ENCODE measurements around the gene ADORA1.
A peak's percentile ranks its signal among the peaks of the same experiment; 100 is the strongest.

ADORA1 gene

GRCh38 chr1:203175237-203175826, 47.8 kb downstream of the ADORA1 start, which contains the start of gene MYBPH:
TSS of gene MYBPH (minus strand) at chr1:203175826. CDS start at chr1:203175755, 71 bp downstream.
- intact Hi-C loops (cut with DNase I), result no loop called here
- peak in 2 of 42 donors; percentile 11 to 14 for DNase-seq

DNA sequence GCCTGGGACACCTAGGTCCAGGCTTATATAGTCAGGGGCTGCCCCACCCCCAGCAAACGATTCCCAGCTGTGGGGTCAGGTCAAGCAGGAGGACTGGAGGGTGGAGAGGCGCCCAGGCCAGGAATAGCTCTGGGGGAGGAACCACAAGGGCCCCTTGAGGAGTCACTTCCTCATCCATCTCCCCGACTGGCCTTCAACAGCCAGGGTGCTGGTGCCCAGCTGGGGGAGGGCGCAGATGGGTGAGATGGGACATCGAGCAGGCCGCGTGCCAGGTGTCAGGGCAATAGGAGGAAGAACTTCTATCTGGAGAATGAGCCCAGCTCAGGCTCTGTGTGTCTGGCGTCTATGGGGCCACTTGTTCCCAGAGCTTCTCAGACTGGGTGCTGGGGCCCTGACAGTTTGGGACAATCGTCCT, 48.3 kb downstream of the ADORA1 start:
- peak in 29 of 42 donors; percentile 31 to 79 (median 55) for DNase-seq
- intact Hi-C loops (cut with DNase I), result no loop called here

DNA sequence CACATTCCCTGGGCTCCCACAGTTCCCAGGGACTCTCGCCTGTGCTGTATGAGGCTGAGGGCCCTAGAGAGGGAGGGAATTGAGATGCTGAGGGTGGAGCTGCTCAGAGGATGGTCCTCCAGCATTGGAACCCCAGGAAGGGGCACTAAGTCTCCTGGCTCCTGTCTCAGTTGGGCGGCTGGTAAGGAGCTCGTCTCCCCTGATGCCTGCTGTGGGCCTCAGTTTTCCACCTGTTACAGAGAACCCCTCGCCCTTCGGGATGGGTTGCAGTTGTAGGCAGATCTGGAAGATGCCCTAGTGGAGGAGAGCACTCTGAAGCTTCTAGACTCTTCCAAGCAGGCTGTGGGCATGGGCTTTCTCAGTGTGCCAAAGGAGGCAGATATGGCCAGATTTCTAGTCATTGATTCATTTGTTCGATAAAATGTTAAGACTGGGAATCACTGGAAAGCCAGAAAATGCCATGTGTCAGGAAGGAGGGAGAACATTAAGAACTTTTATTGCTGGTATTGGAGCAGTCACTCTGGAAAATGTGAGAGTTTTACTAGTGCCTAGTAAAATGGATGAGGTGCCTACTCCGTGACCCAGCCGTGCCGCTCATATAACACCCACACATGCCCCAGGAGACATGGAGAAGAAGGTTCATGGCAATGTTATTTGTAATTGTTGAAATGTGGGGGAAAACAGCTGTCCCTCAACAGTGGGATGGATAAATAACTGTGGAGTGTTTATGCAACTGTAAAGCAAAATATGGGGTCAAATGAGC, 48.9 kb downstream of the ADORA1 start:
- peak in 3 of 42 donors; percentile 3 to 56 (median 5) for DNase-seq
- intact Hi-C loops (cut with DNase I), result no loop called here

GRCh38 chr1:203177036-203177405, 49.5 kb downstream of the ADORA1 start:
- DNase-seq, result no peak
- intact Hi-C loops (cut with DNase I), result no loop called here

- peak in 1 of 42 donors; percentile 69 for DNase-seq
- intact Hi-C loops (cut with DNase I), result no loop called here
These were observed 50.0 kb downstream of the ADORA1 start for GRCh38 chr1:203177470-203178039.

GRCh38 chr1:203178083-203178482, 50.6 kb downstream of the ADORA1 start:
- intact Hi-C loops (cut with DNase I), result no loop called here
- no peak for DNase-seq

DNA sequence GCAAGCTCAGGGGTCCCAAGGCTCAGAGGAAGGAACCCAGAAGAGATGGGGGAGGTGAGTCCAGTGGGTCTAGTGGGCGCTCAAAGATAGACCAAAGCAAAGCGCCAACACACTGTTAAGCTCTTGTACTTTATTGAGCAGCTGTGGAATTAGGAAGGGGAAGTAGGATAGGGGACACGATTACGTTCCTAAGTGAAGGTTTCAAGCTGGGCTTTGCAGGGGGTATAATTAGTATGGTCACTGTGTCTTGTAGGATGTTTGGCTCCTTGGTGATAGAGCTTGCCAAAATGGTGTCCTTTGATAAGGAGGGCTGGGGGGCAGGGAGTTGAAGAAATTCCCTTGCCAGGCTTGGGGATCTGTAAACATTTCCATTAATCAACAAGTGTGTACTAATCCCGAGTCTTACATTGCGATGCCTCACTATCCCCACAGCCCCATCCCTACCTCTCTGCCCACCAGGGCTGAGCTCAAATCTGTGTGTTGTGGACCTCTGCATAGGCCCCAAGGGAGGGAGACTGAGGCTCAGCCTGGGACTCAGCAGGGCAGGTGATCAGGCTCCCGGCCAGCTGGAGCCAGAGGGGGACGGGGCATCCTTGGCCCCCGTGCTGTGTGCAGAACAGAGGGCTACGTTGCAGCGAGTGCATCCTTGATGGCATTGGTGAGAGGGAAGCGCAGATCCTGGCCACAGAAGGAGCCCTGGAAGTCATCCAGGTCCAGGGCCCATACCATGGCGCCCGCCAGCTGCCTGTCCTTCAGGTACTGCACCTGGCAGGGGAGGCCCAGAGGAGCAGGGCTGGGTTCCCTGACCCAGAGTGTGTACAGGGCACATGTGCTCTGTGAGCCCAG, 51.5 kb downstream of the ADORA1 start:
- DNase-seq, result peak in 2 of 42 donors; percentile 1 to 8
- intact Hi-C loops (cut with DNase I), result no loop called here

DNA sequence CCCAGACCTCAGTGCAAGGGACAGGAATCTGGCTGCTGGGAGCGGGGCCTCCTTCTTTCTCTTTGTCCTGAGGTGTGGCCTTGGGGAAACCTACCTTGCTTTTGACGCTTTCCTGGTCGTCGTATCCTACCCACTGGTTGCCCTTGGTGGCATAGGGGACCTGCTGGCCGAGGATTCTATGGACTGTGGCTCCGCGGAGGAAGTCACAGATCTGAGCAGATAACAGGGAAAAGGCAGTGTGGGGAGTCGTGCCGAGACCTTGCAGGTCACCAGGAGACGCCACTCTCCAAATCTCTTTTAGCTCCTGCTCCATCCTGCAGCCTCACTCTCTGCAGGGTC, 52.1 kb downstream of the ADORA1 start:
- no peak for DNase-seq
- intact Hi-C loops (cut with DNase I), result no loop called here

GRCh38 chr1:203180611-203181330, 53.2 kb downstream of the ADORA1 start:
- intact Hi-C loops (cut with DNase I), result no loop called here
- DNase-seq, result no peak

- intact Hi-C loops (cut with DNase I), result no loop called here
- DNase-seq, result peak in 2 of 42 donors; percentile 17 to 36
These were observed 54.3 kb downstream of the ADORA1 start for GRCh38 chr1:203181586-203182386.

- peak in 3 of 42 donors; percentile 6 to 35 (median 13) for DNase-seq
- intact Hi-C loops (cut with DNase I), result no loop called here
These were observed 54.9 kb downstream of the ADORA1 start for GRCh38 chr1:203182387-203182953.

DNA sequence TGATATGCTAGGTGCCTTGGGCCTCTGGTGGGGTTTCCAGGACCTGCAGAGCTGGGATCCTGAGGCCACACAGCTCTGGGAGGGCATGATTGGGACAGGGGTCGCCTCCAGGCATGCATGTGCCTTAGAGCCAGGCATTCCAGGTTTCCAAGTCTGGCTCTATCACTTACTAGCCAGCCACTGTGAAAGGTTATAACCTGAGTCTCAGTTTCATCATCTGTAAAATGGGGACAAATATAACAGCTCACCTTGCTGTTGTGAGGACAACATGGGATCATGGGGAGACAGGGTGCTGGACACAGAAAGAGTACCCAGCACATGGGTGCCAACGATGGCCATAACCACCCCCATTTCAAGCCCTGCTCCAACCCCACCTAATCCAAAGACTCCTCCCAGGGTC, 56.3 kb downstream of the ADORA1 start:
- DNase-seq, result peak in 1 of 42 donors; percentile 12

DNA sequence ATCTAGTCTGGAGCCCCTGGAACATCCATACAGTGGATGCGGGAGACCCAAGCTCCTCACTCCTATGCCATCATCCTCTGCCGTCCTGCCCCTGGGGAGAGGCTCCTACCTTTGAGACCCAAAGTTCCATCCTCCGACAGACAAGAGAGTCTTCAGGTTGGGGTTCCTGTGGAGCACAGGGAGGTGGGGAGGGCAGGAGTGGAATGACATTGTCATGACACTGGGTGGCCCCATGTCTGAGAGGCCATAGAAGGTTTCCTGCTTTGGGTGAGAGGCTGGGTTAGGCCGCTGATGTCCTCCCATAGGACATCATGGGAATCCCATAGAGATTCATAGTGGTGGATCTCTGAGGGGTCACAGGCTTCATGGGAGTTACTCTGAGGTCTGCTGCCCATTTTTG, 56.9 kb downstream of the ADORA1 start:
- intact Hi-C loops (cut with DNase I), result no loop called here
- DNase-seq, result peak in 1 of 42 donors; percentile 8

More for the DNA sequence above, 56.3 kb downstream of the ADORA1 start:
- intact Hi-C loops (cut with DNase I), result no loop called here

GRCh38 chr1:203185061-203185461, 57.5 kb downstream of the ADORA1 start:
- DNase-seq, result peak in 2 of 42 donors; percentile 9 to 12
- intact Hi-C loops (cut with DNase I), result no loop called here

- intact Hi-C loops (cut with DNase I), result no loop called here
- DNase-seq, result peak in 2 of 42 donors; percentile 5 to 15
These were observed 58.1 kb downstream of the ADORA1 start for GRCh38 chr1:203185585-203185984.

- peak in 1 of 42 donors; percentile 12 for DNase-seq
- intact Hi-C loops (cut with DNase I), result no loop called here
These were observed 58.5 kb downstream of the ADORA1 start for GRCh38 chr1:203186091-203186445.

DNA sequence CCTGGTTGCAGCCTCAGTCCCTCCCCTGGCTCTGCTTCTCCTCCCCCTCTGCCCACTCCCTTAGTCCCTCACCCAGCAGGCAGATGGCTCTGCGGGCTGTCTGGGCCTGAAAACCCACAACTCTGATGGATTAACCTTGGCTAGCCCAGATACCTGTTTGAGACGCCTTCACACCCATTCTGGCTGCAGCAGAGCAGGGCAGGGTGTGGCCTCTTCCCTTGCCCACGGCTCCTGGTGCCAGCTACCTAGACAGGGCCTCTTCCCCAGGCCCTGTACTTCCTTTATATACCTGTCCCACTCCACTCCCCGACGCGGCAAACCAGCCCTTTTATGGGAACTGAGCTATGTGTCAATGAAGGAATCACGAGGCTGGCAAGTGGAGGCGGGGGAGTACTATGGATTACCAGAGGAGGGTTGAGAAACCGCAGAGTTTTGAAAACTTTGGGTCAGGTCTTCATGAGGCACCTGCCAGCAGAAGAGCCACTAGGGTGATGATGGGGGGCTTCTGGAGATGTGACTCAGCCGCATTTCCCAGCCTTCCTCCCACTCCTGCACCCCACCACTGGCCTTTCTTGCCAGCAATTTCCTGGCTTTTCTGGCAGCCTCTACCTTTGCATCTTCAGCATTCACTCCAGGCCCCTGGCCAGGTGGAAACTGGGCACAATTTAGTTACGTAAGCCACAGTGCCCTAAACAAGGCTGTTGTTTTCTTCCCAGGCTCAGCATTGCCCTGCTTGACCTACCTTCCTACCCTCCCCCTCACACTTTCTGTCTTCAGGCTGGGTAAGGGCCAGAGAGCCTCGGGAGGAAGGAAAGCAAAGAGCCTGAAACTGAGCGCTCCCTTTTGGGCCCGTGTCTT, 59.1 kb downstream of the ADORA1 start, which contains the start of gene CHI3L1:
Gene CHI3L1 (minus strand): TSS at position 259 of the 858 bp plus-strand sequence. CDS start 81 bp downstream, at position 178.
- DNase-seq, result peak; percentile 56 to 96 (median 80)
- intact Hi-C loops (cut with DNase I), result no loop called here

Data from head of caudate nucleus (tissue), 42 donors.